ENCODE results near the gene ADGRG7. TPM values are rescaled to one million over a fixed set of nuclear protein-coding genes. Genes with fewer than 3 reads are reported as not detected.
"Not testable (repeated sequence)": the region's sequence is repeated elsewhere in the genome, so short reads cannot be mapped to it uniquely, and the experiment has no call there.

The ADGRG7 gene
- total RNA-seq, 4 donors from 2014 or later: 0.58 TPM; not detected in 3

GRCh38 chr3:100577382-100578008 is 31.9 kb upstream of the ADGRG7 start:
- in situ Hi-C loops (cut with MboI; ENCODE audit: low sequenced_read_pairs in 4 of 4): loop anchor here (25.0 kb wide), 2 partner anchors 240 to 265 kb away; partner anchors contain the start of gene NIT2 (in 1 of the 4)
- TF ChIP-seq POLR2A (IDR thresholded peaks at IDR 0.05): no peak
- TF ChIP-seq CTCF (IDR thresholded peaks at IDR 0.05 in 4 of 5, conservative IDR thresholded peaks at IDR 0.05 in 1 of 5): no peak
- DNase-seq (no peak), ATAC-seq (no peak)
- Histone ChIP-seq H3K4me3 (no peak overlapping the region), H3K4me1 (no peaks in the 10 kb centered on the region), H3K36me3 (no peaks in the 10 kb centered on the region), H3K27ac (no peak overlapping the region), H3K9me3 (no peaks in the 10 kb centered on the region), H3K27me3 (no peaks in the 10 kb centered on the region)
- intact Hi-C loops (cut with DNase I; ENCODE audit: low total_unique reads): no loop called here

GRCh38 chr3:100578646-100579045 is 30.8 kb upstream of the ADGRG7 start:
- intact Hi-C loops (cut with DNase I; ENCODE audit: low total_unique reads): no loop called here
- TF ChIP-seq POLR2A (IDR thresholded peaks at IDR 0.05) (no peak), CTCF (IDR thresholded peaks at IDR 0.05 in 4 of 5, conservative IDR thresholded peaks at IDR 0.05 in 1 of 5) (no peak)
- ATAC-seq (no peak), DNase-seq (no peak)
- Histone ChIP-seq H3K27ac (no peak overlapping the region), H3K9me3 (no peaks in the 10 kb centered on the region), H3K27me3 (no peaks in the 10 kb centered on the region), H3K4me1 (no peaks in the 10 kb centered on the region), H3K4me3 (no peak overlapping the region), H3K36me3 (no peaks in the 10 kb centered on the region)
- in situ Hi-C loops (cut with MboI; ENCODE audit: low sequenced_read_pairs in 4 of 4): loop anchor here (25.0 kb wide), 2 partner anchors 241 to 266 kb away; partner anchors contain the start of gene NIT2 (in 1 of the 4)

GRCh38 chr3:100580147-100580546 is 29.3 kb upstream of the ADGRG7 start:
- H3K27me3 ChIP-seq: no peaks in the 10 kb centered on the region
- no peaks in the 10 kb centered on the region for H3K9me3 ChIP-seq
- in situ Hi-C loops (cut with MboI; ENCODE audit: low sequenced_read_pairs in 4 of 4): loop anchor here (10.0 to 25.0 kb wide), 3 partner anchors 243 to 745 kb away; partner anchors contain the start of gene NIT2 (in 1 of the 4)
- H3K27ac ChIP-seq: no peak overlapping the region
- intact Hi-C loops (cut with DNase I; ENCODE audit: low total_unique reads): no loop called here
- H3K4me1 ChIP-seq: no peaks in the 10 kb centered on the region
- ATAC-seq (no peak), DNase-seq (no peak)
- H3K4me3 ChIP-seq: no peak overlapping the region
- TF ChIP-seq CTCF (IDR thresholded peaks at IDR 0.05 in 4 of 5, conservative IDR thresholded peaks at IDR 0.05 in 1 of 5) (no peak), POLR2A (IDR thresholded peaks at IDR 0.05) (no peak)
- H3K36me3 ChIP-seq: no peaks in the 10 kb centered on the region

GRCh38 chr3:100581650-100582049 is 27.8 kb upstream of the ADGRG7 start:
- Histone ChIP-seq H3K4me1 (no peaks in the 10 kb centered on the region), H3K4me3 (no peak overlapping the region), H3K9me3 (no peaks in the 10 kb centered on the region), H3K36me3 (no peaks in the 10 kb centered on the region), H3K27ac (no peak overlapping the region), H3K27me3 (no peaks in the 10 kb centered on the region)
- ATAC-seq (no peak), DNase-seq (no peak)
- no peak for TF ChIP-seq POLR2A (IDR thresholded peaks at IDR 0.05)
- TF ChIP-seq CTCF (IDR thresholded peaks at IDR 0.05 in 4 of 5, conservative IDR thresholded peaks at IDR 0.05 in 1 of 5): no peak
- in situ Hi-C loops (cut with MboI; ENCODE audit: low sequenced_read_pairs in 4 of 4) (loop anchor here (10.0 to 25.0 kb wide), 3 partner anchors 244 to 747 kb away; partner anchors contain the start of gene NIT2 (in 1 of the 4)), intact Hi-C loops (cut with DNase I; ENCODE audit: low total_unique reads) (no loop called here)

- in situ Hi-C loops (cut with MboI; ENCODE audit: low sequenced_read_pairs in 4 of 4): loop anchor here (10.0 to 25.0 kb wide), 3 partner anchors 245 to 747 kb away; partner anchors contain the start of gene NIT2 (in 1 of the 4)
These were observed 27.2 kb upstream of the ADGRG7 start for GRCh38 chr3:100582157-100582556.

More at GRCh38 chr3:100582157-100582556, 27.2 kb upstream of the ADGRG7 start:
- H3K27ac ChIP-seq; H3K27me3 ChIP-seq; ATAC-seq; DNase-seq; H3K4me3 ChIP-seq; H3K36me3 ChIP-seq; H3K4me1 ChIP-seq; H3K9me3 ChIP-seq; intact Hi-C loops (cut with DNase I; ENCODE audit: low total_unique reads): not testable (repeated sequence)

Data from gastrocnemius medialis (tissue), 4 donors.